Pancreas (tissue), 10 donors: ENCODE results near the gene UNC13B. TPM values are rescaled to one million over a fixed set of nuclear protein-coding genes. Genes with fewer than 3 reads are reported as not detected.
A peak's percentile ranks its signal among the peaks of the same experiment; 100 is the strongest.
"Not testable (repeated sequence)": the region's sequence is repeated elsewhere in the genome, so short reads cannot be mapped to it uniquely, and the experiment has no call there.

Experiments
- ATAC-seq, 4 donors: fragments of 200-7000 bp; cut with Tn5 transposase; one replicate each; pipeline versions ENCODE4 v1.8.0 to v1.9.1; 2020; ENCODE audit warnings: mild to moderate bottlenecking in 4 of 4, moderate library complexity in 4 of 4
- DNase-seq, 6 donors: peaks; one replicate each; pipeline ENCODE4 v3.0.0-alpha.2; 2020
- FAIRE-seq: peaks from 2 replicates; lab custom pipeline; 2012; peaks lifted over from hg19 to GRCh38; lab: Jason Lieb, UNC
- H3K27ac ChIP-seq, 4 donors: fragments of 200-600 bp; sonication (generic); 1 replicate in 3 of 4; 2 replicates in 1 of 4; pipeline versions ENCODE4 v1.5.0 to v1.8.0; 2020
- H3K27me3 ChIP-seq, 4 donors: fragments of 200-600 bp; one replicate each; pipeline ENCODE4 v1.8.0; 2021
- H3K36me3 ChIP-seq, 3 donors: fragments of 200-600 bp; sonication (generic) in 1 of 3; one replicate each; pipeline versions ENCODE4 v1.5.0 to v1.8.0; 2020 to 2021
- H3K4me1 ChIP-seq, 3 donors: fragments of 200-600 bp; one replicate each; pipeline ENCODE4 v1.8.0; 2021
- H3K4me3 ChIP-seq, 4 donors: fragments of 200-600 bp; sonication (generic) in 2 of 4; one replicate each; pipeline versions ENCODE4 v1.5.0 to v1.8.0; 2020 to 2021
- H3K9me3 ChIP-seq, 4 donors: fragments of 200-600 bp; one replicate each; pipeline ENCODE4 v1.8.0; 2021
- CTCF ChIP-seq, 4 donors: fragments of 200-600 bp; sonication (generic) in 3 of 4; IDR thresholded peaks; one replicate each; pipeline versions ENCODE4 v1.5.0 to v1.8.0; 2021; ENCODE audit warnings: antibody characterized with exemption in 4 of 4
- WGBS, 2 donors: extraction: QIAGEN DNeasy Blood & Tissue Kit; methylation state at CpG; one replicate each; pipeline ENCODE4 v1.1.7; 2013; 5-methylcytosine and 5-hydroxymethylcytosine counted together
- intact Hi-C, 3 donors: fragments of 100-400 bp; cut with DNase I; formaldehyde crosslinking; loops; one replicate each; pipeline versions ENCODE4 v1.11.1 to v1.14.2; 2022
- polyA plus RNA-seq, 2 donors: library from polyadenylated mRNA; stranded (reverse); fragments of 200-250 nt; gene quantifications; one replicate each; pipeline ENCODE4 v1.2.3, GENCODE V29; 2013
- total RNA-seq, 6 donors: library from RNA; stranded (reverse); fragmentation: NEBNext Ultra II Directional in 4 of 6; extraction: Animal tissue kit (Norgen Biotek cat#: 25700) in 4 of 6; gene quantifications; one replicate each; pipeline versions ENCODE4 v1.2.1 to v1.2.4, GENCODE V29; 2021 to 2023
- donor health status: healthy with polysubstance abuse.
- donor health status: DM: no; HTN: no; CAD: no; lungs with moderate emphysema.
- donor health status: DM: no; HTN: no; CAD: no.
- donor health status: control.
- donor health status: control.
- donor health status: Bipolar disorder and iron deficiency.
- donor health status: DM: yes; HTN: yes; CAD: no.
- donor health status: DM: no; HTN: no; CAD: no.
- donor health status: DM: no; HTN: no; CAD: no.
- donor health status: DM: yes; HTN: yes; CAD: no.

The UNC13B gene
- total and polyA plus RNA-seq, 8 donors = 13.3 to 33.8 (median 26.1) TPM

- WGBS, 2 donors = 94 to 98% methylated on average over 16 of the region's 16 CpGs
- DNase-seq = no peak
Observed at GRCh38 chr9:35398651-35399335, 237.0 kb downstream of the UNC13B start.

GRCh38 chr9:35404865-35405264, 243.1 kb downstream of the UNC13B start:
- no peaks in the 10 kb centered on the region for H3K27me3 ChIP-seq
- H3K27ac ChIP-seq = no peak overlapping the region
- no peaks in the 10 kb centered on the region for H3K4me1 ChIP-seq
- TF ChIP-seq CTCF (IDR thresholded peaks at IDR 0.05) = no peak
- DNase-seq (no peak), FAIRE-seq (no peak), ATAC-seq (no peak)
- 92 to 95% methylated on average over 3 of the region's 3 CpGs for WGBS, 2 donors
- H3K36me3 ChIP-seq = peaks cover 0 to 16% (median 4%) of the 10 kb centered on the region in 3 donors
- no peak overlapping the region for H3K4me3 ChIP-seq
- H3K9me3 ChIP-seq = no peaks in the 10 kb centered on the region
- intact Hi-C loops = no loop called here

More at GRCh38 chr9:35398651-35399335, 237.0 kb downstream of the UNC13B start:
- H3K9me3 ChIP-seq = no peaks in the 10 kb centered on the region
- H3K27ac ChIP-seq = no peak overlapping the region
- no peaks in the 10 kb centered on the region for H3K4me1 ChIP-seq
- H3K4me3 ChIP-seq = no peak overlapping the region
- intact Hi-C loops = no loop called here
- TF ChIP-seq CTCF (IDR thresholded peaks at IDR 0.05) = no peak
- FAIRE-seq = no peak
- peaks cover 0 to 57% (median 24%) of the 10 kb centered on the region in 3 donors for H3K36me3 ChIP-seq
- no peaks in the 10 kb centered on the region for H3K27me3 ChIP-seq
- ATAC-seq = no peak

- Histone ChIP-seq H3K27ac (no peak overlapping the region), H3K4me1 (no peaks in the 10 kb centered on the region), H3K9me3 (no peaks in the 10 kb centered on the region), H3K36me3 (peaks cover 0 to under 1% (median 0%) of the 10 kb centered on the region in 3 donors), H3K27me3 (no peaks in the 10 kb centered on the region), H3K4me3 (peak overlapping the region in 2 of 4 donors; percentile 18 to 26)
- peak; percentile 59 to 90 (median 78) for DNase-seq
- intact Hi-C loops = no loop called here
- FAIRE-seq = no peak
- ATAC-seq = peak; percentile 93 to 99 (median 96)
- TF ChIP-seq CTCF (IDR thresholded peaks at IDR 0.05) = no peak
- 58 to 61% methylated on average over 28 of the region's 28 CpGs for WGBS, 2 donors
Observed at GRCh38 chr9:35406183-35406959, 244.6 kb downstream of the UNC13B start.

GRCh38 chr9:35407846-35408245, 246.0 kb downstream of the UNC13B start:
- no peaks in the 10 kb centered on the region for H3K27me3 ChIP-seq
- no peak overlapping the region for H3K27ac ChIP-seq
- H3K4me3 ChIP-seq = no peak overlapping the region
- H3K36me3 ChIP-seq = no peaks in the 10 kb centered on the region
- no peak for DNase-seq
- ATAC-seq = no peak
- TF ChIP-seq CTCF (IDR thresholded peaks at IDR 0.05) = no peak
- no peak for FAIRE-seq
- H3K4me1 ChIP-seq = no peaks in the 10 kb centered on the region
- WGBS, 2 donors = 83 to 89% methylated on average over 3 of the region's 3 CpGs
- intact Hi-C loops = no loop called here
- H3K9me3 ChIP-seq = no peaks in the 10 kb centered on the region

- H3K9me3 ChIP-seq, H3K4me1 ChIP-seq, ATAC-seq, DNase-seq, H3K36me3 ChIP-seq, H3K4me3 ChIP-seq, H3K27me3 ChIP-seq, H3K27ac ChIP-seq, FAIRE-seq, intact Hi-C loops: not testable (repeated sequence)
- WGBS, 2 donors = 95 to 96% methylated on average over 5 of the region's 5 CpGs
Observed at GRCh38 chr9:35409434-35409833, 247.6 kb downstream of the UNC13B start.
